GM21723 (cell line): ENCODE data around the gene GREM1.

Source experiments
- ATAC-seq: cut with Tn5 transposase; IDR thresholded peaks from one replicate; pipeline ENCODE4 v1.9.1; 2021; ENCODE audit warnings: mild to moderate bottlenecking, moderate library complexity; ENCODE audit not compliant: unreplicated experiment

The GREM1 gene

DNA sequence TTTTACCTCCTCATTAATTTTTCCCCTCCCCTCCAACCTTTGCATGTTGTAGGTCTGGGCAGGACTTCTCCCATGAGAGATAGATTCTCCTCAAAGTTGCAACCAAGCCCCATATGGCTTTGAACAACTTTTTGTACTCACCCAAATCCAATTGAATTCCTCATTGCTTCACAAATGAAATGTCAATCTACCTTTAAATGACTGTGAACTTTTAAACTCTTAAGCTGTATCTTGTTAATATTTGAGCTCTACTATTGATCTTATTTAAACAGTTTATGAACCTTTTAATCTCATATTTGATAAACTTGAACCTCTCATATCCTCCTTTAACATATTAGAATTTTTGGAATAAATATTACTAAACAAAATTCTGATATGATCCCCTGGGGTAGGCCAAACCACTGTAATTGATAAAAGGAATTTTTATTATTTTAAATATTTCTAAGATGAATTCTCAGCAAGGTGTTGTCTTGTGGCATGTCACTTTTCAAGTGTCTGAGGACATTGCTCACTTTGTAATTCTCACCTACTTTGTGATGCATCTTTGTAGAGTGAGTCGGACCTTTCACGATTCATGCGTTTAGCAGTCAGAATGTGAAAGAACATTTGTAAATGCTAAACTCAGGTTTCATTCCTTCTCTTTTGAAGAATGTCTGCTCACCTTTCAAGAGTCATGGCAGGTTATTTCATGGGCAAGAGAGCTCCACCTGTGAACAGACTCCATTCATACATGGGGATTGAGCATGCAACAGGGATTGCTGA is 23.4 kb upstream of the GREM1 start:
- no peak for ATAC-seq

DNA sequence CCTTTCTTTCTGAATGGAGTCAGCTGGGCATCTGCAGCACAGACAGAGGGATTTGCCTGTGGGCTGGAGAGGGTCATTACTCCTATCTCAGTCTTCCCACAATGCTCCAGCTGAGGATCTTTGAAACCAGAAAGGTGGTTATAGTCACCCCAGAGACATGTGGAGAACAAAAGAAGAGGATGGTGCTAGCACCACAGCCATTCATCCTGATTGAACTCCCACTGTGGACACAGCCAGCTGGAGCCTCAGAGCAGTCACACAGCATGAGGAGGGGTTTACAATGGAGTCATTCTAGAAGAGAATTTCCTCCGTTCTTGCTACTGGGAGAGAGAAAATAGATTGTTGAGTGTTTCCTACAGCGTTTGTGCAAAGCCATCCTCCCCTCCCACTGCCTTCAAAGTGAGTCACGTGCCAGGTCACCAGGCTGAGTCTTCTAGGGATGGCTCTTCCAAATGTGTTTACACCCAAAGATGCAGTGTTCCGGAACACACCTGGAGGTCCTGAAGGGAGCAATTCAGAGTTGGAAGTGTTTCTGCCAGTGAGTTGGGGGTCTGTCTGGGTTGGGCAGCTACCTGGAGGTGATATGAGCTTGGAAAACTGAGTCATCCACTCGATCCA is 18.9 kb upstream of the GREM1 start:
- ATAC-seq = no peak

DNA sequence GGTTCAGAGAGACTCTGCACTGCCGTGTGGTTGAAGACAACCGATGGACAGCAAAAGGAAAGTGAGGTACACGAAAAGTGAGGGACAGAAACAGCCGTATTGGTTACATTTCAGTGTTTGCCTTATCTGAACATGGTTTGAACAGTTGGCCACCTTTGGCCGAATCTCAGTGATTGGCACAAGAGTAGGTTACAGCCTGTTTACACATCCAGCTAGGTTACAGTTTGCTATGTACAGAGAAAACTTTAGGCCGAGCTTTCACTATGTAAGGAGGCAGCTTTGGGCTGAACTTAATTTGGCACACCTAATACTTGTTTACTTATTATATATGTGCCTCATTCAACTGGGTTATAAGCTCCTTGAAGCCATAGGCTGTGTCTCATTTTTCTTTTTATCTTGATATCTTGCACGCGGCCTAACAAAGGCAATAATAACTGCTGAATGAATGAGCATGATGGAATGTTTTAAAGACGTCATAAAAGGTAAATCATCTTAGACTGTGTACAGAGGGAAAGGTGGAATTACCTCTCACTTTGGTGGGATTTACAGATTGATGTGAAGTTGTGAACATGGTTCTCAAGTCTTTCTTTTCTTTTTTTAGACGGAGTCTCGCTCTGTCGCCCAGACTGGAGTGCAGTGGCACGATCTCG is 17.2 kb upstream of the GREM1 start:
- no peak for ATAC-seq

DNA sequence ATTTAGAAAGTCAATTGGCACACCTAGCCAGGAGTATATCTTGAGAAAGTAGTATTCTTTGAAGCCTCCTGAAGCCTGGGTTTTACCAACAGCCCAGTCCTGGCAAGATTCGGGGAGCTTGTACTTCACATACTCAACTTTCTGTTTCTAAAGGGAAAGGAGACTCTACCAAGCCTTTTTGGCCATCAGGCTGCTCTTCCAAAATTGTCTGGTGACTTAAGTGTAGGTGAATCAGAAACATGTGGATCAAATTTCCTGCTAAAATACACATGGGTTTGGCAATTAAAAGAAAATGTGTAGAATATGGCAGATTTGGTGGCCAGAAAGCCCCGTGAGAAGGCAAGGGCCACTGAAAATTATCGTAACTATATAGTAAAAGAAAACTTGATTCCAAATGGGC is 15.9 kb upstream of the GREM1 start:
- no peak for ATAC-seq

DNA sequence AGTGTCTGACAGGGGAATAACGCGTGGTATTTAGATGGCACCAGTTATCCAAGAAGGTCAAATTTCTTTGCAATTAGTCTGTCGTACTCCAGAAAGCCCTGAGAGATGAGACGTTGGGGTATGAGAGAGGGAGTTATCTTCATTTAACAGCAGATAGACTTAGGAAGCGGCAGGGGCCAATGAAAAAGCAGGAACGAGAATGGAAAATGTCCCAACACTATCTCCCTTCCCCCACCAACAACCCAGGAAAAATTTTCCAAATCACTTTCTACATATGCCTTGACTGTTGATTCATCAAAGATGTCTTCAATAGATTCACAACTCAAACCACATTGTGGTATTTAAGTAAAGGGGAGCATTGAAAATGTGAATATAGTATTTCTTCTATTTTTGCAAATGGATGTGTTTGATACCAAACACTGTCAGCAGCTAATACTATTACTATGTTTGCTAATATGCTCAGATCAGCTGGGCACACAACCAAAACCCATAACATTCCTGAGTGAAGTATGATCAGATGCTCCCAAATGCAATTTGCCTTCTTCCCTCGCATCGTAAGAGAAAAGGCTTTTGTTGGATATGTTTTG is 13.3 kb upstream of the GREM1 start:
- ATAC-seq = no peak

DNA sequence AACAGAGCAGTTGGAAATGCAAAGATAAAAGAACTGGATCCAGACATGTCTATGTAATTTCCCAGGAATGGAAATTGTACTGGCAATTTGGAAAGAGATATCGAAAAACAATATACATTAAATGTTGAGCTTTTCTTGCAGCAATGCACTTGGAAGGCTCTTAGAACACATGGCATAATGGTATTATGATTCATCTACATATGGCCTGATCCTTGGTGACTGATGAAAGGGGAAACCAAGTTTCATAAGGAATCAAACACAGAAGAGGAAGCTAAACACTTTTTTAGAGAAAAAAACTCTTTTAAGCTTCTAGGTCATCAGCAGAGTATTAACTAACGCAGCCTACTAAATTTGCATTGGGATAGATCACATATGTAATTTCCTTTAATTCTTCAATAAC is 12.4 kb upstream of the GREM1 start:
- no peak for ATAC-seq

DNA sequence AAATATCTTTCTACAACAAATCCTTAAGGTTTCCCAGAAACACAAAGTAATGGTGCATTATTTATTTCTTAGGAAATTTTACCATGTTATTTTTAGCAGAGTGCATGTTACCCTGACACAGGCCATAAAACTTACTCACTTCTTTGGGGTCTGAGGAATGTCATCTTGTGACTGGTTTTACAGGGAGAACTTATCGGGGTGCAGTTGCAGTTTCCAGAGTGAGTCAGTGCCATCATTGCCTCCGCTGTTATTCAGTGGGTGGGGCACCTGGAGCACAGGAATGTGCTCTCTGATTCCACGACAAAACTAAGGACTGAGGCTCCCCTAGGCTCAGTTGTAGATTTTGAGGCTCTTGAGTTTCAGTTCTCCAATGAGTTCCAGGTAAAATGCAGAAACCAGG is 11.1 kb upstream of the GREM1 start:
- no peak for ATAC-seq

DNA sequence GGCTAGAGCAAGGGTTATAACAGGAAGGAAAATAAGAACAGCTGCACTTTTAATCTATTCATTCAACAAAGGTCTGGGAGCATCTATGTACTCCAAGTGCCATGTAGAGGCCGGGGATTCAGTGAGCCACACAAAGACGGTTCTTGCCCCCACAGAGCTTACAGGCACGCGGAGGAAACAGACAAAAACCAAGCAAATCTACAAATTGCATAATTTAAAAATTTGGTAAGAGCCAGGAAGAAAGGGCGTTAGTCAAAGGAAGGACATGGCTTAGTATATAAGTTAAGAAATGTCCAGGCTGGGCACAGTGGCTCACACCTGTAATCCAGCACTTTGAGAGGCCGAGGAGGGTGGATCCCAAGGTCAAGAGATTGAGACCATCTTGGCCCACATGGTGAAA is 10.4 kb upstream of the GREM1 start:
- ATAC-seq = no peak

DNA sequence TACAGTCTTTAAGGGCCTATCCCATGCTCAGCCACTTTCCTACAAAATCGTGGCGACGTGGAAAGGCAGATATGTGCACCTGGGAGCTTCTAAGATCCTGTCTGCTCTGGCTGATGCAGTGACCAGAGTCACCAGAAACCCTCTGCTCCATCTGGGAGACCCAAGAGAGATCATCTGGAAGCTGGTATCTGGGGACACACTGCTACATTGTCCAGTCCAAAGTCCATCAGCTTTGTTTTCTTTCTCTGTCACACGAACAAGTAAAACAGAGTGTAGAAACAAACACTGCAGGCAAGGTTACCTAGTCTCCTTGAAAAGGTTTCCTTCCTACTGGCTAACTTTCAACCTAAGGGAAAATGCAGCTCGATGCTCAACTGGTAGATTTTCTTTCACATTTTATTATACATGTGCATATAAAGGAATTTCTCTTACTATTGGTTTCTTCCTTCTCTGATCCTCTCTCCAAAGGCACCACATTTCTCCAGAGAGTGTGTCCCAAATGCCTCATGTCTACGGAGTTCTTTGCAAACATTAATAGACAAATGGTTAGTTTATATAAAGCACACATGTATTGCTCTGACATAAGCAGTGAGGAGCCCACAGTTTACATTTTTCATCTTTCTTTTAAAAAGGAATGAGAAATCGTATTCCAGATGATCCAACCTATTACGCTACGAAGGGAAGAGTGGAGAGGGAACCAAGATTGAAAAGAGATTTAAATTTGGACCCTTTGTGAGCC is 8.3 kb upstream of the GREM1 start:
- no peak for ATAC-seq

DNA sequence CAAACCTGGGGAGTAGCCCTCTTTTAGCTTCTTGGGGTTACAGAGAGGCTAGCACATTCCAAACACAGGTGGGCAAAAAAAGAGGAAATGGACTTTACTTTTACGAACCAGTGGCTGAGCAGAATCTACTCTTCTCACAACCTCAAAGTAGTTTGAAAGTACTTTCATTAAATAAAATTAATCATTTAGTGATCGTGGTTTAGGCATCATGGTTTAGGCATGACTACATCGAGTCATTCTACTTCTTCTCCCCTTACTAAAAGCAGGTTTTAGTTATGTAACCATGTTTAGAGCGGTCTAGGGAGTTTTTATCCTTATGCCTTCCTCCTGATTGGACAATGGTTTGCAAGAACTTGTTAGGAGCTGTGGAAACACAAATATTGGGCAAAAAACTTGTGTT is 2.5 kb upstream of the GREM1 start:
- ATAC-seq = no peak

DNA sequence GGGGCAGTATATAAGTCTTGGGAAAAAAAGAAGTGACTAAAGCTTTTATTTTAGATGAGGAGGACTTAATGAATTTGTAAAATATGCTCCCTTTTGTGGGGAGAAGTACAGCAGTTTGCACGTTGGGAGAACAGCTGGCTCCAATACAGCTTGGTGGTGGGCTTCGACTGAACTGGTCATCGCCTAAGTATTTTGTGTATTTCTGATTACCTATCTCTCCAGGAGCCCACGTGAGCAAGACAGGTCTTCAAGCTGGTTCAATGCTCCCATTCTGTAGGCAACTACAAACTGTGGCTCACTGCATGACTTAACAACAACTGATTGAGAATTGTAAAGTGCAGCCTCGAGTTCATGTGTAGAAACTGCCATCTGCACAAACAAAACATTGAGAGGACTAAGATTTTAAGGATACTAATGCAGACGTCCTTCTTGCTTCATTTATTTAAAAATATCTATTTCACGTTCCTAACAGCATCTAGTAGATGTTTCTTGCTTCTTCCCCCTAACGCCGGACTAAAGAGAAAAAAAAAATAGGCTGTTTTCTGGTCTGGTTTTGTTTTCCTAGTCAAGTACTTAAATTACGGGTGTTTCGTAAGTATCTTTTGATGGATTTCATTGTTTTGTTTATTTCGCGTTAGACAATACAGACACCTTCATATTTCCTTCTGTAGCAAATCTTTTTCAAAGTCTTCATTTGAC is 1.4 kb upstream of the GREM1 start:
- no peak for ATAC-seq

DNA sequence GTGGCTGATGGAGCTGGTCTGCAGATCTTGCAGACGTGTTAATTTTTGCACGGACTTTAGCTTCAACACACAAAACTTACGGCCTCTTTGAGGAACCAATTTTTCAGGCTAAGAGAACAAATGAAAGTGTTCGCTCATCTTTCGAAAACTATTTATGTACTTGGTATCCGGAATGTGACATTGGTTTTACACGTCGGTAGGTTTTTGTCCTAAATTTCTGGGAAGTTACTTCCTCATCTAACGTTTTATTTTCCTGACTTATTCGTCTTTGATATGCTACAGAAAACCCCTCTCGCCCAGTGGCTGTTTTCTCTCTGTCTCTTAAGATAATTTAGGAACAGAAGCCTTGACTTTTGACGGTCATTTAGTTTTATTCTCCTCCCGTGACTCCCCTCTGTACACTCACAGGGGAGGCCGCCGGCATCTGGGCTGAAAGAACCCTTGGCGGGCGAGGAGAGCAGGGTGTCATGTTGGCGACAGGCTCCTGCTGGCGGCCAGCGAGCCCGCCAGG is 834 bp upstream of the GREM1 start:
- no peak for ATAC-seq

DNA sequence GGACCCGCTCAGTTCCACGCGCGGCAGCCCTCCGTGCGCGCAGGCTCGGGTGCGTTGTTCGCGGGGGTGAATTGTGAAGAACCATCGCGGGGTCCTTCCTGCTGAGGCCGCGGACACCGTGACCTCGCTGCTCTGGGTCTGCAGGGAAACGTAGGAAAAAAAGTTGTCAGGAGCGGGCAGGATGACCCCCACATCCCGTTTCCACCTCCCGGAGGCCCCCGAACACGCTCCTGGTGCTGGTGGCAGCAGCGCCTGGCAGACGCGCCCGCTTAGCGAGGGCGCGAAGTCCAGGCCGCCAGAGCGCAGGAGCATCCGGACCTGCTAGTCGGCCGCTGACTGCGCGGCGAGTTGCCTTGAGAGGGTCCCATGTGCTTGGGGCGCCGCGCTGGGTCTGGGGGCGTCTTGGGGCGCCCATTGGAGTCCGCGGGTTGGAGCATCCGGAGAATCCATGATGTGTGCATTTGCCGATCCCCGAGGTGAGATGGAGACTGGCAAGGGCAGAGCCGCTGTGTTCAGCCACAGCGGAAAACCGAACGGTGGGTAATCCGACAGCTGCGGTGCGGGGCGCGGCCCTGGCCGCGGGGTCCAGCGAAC is 520 bp downstream of the GREM1 start:
- no peak for ATAC-seq

DNA sequence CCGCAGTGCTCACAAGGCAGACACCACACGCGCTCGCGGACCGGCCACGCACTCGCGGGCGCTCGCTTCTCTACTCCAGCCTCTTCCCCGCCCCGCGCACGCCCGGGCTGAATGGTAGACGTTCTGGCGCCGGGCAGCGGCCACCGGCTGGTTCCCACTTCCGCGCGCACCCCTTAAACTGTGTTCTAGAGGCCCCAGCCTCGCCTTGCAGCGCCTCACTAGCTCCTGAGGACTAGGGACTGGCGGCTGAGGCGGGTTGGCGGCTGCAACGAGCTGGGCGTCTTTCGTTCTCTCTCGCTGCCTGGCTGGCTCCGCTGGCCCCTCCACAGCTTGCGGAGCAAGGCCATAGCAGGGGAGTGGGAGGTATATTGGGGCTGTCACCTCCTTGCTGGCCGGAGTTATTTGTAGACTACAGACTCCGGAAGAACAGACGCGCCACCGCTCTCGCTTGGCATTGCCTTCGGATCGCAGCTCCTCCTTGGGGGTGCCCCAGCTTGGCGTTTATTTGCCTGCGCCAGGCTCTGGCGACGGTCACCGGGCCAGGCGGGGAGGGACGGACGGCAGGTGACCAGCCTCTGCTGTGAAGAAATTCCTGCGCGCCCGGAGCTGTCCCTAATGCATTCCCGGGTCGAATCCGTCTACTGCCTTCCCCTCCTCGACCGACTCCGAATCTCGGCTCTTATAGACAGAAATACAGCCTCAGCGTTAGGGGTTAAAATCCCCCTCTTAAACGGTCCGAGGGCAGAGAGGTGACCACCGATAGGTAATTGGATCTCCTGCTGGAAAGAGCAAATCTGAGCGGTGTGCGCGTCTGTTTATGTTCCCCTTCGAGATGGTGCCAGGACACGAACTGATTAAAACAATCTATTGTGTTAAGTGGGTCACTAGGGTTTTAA is 1.3 kb downstream of the GREM1 start:
- no peak for ATAC-seq

DNA sequence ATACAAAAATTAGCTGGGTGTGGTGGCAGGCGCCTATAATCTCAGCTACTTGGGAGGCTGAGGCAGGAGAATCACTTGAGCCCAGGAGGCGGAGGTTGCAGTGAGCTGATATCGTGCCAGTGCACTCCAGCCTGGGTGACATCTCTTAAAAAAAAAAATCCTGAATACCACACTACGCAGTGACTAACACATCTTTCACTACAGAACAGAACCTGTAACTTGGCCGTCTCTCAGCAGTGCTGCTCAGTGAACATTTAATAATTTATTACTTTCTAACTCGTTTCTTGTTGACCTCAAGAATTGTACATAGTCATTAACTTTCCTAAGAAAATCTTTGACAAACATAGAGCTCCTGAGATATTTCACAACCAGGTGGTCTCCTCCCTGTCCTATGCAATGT is 3.8 kb downstream of the GREM1 start:
- no peak for ATAC-seq

DNA sequence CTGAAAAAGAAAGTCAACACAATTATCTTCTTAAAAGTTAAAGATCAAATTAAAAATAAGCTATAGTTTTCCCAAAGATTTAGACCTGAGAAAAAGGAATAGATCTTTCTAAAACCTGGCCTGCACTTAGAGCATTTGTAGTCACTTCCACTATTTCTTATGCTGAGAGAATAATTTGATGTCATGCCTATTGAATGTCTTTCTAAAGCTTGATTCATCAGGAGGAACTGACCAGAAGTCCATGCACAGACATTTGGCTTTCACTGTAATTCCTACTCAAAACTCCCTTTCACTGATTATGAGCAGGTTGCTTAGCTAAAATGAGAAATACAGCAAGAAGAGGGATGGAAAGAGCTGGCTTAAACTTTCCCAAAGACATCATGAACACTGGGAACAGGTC is 4.3 kb downstream of the GREM1 start:
- ATAC-seq = no peak

DNA sequence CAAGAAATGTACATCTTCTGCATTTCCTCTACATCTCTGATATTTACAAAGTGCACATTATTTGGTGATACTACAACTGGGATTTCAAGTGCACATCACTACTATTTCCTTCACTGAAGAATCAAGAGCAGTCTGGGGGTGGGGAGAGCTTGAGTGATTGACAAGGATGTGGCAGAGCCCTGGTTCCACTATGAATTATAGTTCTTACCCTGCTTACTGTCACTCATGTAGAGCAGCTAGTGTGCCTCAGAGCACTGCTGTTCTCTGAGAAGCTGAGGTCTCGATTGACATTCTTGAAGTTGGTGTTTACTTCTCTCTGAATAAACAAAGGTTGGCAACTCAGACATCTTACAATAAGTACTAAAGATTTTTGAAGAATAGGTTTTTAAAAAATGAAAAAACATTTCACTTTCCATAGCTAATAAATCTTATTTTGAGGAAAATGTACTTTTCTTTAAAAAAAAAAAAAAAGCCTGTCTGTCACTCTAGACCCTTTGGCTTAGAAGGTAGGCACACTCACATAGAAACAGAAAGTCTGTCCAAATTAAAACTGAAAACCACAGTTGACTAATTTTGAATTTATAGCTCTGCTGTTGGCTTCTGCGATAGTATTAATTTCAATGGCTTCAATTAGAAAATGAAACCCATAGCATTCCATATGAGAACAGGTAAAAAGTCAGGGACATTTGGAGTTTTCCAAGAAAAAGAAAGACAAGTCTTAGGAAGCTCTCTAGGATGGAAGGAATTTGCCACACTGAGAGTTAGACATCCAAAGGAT is 5.6 kb downstream of the GREM1 start:
- ATAC-seq = peak; percentile 91

DNA sequence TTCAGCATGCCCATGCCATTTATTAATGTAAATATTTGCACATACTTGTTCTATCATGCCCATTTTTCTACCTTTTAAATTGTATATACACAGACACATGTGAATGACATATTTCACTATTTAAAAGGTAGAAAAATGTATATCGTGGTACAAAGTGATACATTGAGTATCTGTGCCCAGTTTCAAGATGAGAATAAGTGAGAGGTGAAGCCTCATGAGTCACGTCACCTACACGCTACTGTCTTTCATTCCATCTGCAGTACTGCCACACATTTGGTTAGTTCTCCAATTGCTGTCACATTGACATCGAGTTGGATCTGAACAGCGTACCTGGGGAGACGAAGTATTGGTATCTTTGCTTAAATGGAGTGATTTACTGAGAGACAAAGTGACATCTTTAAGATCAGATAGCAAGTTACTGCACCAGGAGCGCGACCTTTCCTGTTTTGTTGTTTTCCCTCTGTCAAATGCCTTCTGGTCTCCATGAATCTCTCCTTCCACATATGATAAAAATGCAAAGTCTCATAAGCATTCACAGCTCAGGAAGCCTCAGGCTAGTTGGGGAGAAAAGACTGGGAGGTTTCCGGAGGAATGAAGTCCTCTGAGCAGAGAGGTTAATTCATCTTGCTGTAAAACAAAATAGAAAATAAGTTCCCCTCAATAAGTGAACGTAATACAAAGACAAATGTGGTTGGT is 12.0 kb downstream of the GREM1 start:
- ATAC-seq = no peak
